ENCODE measurements around the gene ZNF212.

Gene ZNF212

DNA sequence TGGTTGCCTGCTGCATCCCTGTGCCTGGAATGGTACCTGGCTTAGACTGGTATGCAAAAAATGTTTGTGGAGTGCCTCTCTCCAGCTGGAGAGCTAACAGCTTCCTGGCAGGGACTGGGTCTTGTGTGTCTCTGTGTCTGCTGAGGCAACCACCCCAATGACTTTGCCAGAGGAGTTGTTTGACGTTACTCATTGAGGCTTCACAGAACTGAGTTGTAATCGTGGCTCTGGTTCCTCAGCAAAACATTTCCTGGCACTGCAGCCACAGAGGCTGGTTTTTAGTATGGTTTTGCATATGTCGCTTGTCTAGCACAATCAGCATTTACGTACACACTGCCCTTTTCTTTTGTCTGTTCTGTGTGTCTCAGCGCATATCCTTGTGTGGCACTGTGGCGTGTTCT, 36.6 kb upstream of the ZNF212 start:
- H3K4me1 ChIP-seq (ENCODE audit: control insufficient read depth, low read length), result no peaks in the 10 kb centered on the region
- H3K9me3 ChIP-seq (ENCODE audit: control insufficient read depth, insufficient read depth, low read length), result no peaks in the 10 kb centered on the region
- TF ChIP-seq EZH2phosphoT487 (IDR thresholded peaks at IDR 0.05; ENCODE audit: borderline replicate concordance, low read length), result no peak
- TF ChIP-seq, protein P1, sequence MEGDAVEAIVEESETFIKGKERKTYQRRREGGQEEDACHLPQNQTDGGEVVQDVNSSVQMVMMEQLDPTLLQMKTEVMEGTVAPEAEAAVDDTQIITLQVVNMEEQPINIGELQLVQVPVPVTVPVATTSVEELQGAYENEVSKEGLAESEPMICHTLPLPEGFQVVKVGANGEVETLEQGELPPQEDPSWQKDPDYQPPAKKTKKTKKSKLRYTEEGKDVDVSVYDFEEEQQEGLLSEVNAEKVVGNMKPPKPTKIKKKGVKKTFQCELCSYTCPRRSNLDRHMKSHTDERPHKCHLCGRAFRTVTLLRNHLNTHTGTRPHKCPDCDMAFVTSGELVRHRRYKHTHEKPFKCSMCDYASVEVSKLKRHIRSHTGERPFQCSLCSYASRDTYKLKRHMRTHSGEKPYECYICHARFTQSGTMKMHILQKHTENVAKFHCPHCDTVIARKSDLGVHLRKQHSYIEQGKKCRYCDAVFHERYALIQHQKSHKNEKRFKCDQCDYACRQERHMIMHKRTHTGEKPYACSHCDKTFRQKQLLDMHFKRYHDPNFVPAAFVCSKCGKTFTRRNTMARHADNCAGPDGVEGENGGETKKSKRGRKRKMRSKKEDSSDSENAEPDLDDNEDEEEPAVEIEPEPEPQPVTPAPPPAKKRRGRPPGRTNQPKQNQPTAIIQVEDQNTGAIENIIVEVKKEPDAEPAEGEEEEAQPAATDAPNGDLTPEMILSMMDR (IDR thresholded peaks at IDR 0.05; ENCODE audit: low read depth, low read length, poor library complexity, severe bottlenecking), result no peak
- no peaks in the 10 kb centered on the region for H3K27me3 ChIP-seq (ENCODE audit: control insufficient read depth, low read length)
- peaks cover 56% of the 10 kb centered on the region for H3K79me2 ChIP-seq (ENCODE audit: control insufficient read depth, low read length)
- no peaks in the 10 kb centered on the region for H3F3A ChIP-seq (ENCODE audit: control insufficient read depth, insufficient read depth)
- peaks cover 90% of the 10 kb centered on the region for H3K36me3 ChIP-seq (ENCODE audit: control insufficient read depth, low read length)
- H3K9me2 ChIP-seq (replicated peaks; ENCODE audit: control insufficient read depth, low read length), result no peaks in the 10 kb centered on the region
- no peak overlapping the region for H3K27ac ChIP-seq (ENCODE audit: low read depth, low read length)
- H4K20me1 ChIP-seq (ENCODE audit: control insufficient read depth, insufficient read depth, low read depth, low read length), result peaks cover 7% of the 10 kb centered on the region; the same call in 1 of the 2 replicates
- H3K4me3 ChIP-seq (ENCODE audit: low read length), result no peak overlapping the region
- no peak overlapping the region for H3K4me2 ChIP-seq (ENCODE audit: low read length)

DNA sequence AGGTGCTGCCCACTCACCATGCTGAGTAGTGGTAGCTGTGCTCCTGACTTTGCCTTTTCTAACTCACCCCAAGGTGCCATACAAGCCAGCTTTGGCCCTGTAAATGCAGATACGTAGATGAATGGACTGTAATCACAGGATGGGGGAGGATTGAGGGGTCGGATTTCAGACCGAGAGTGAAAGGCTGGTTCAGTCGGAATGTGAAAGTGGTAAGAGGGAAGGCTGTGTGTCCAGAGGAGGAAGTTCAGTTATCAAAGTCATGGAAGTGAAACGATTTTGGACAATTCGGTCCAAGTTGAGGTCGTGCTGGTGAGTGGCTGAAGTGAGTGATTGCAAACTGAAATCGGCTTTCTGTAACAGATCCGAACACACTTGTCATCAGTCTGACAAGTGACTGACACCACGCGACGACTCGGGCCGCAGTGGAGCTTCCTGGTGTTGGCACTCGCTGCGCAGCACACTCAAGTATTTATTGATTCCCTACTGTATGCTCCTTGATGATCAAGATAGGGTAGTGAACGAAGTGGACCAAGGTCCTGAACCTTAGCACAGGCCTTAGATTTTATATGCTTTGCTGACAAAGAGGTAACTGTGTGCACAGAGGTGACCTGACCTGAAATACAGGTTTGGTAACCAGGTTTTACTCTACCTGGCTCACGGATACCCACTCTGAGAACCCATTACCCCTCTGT, 33.6 kb upstream of the ZNF212 start:
- TF ChIP-seq EZH2phosphoT487 (IDR thresholded peaks at IDR 0.05; ENCODE audit: borderline replicate concordance, low read length), result no peak
- TF ChIP-seq, protein P1 (IDR thresholded peaks at IDR 0.05; ENCODE audit: low read depth, low read length, poor library complexity, severe bottlenecking), result no peak
- Histone ChIP-seq H3K27me3 (ENCODE audit: control insufficient read depth, low read length) (no peaks in the 10 kb centered on the region), H3K4me2 (ENCODE audit: low read length) (no peak overlapping the region), H4K20me1 (ENCODE audit: control insufficient read depth, insufficient read depth, low read depth, low read length) (peaks cover 7% of the 10 kb centered on the region; the same call in 1 of the 2 replicates), H3K36me3 (ENCODE audit: control insufficient read depth, low read length) (peaks cover 87% of the 10 kb centered on the region), H3K79me2 (ENCODE audit: control insufficient read depth, low read length) (peaks cover 32% of the 10 kb centered on the region), H3K4me1 (ENCODE audit: control insufficient read depth, low read length) (no peaks in the 10 kb centered on the region), H3K9me3 (ENCODE audit: control insufficient read depth, insufficient read depth, low read length) (no peaks in the 10 kb centered on the region), H3K4me3 (ENCODE audit: low read length) (no peak overlapping the region), H3K27ac (ENCODE audit: low read depth, low read length) (no peak overlapping the region), H3F3A (ENCODE audit: control insufficient read depth, insufficient read depth) (no peaks in the 10 kb centered on the region), H3K9me2 (replicated peaks; ENCODE audit: control insufficient read depth, low read length) (no peaks in the 10 kb centered on the region)

DNA sequence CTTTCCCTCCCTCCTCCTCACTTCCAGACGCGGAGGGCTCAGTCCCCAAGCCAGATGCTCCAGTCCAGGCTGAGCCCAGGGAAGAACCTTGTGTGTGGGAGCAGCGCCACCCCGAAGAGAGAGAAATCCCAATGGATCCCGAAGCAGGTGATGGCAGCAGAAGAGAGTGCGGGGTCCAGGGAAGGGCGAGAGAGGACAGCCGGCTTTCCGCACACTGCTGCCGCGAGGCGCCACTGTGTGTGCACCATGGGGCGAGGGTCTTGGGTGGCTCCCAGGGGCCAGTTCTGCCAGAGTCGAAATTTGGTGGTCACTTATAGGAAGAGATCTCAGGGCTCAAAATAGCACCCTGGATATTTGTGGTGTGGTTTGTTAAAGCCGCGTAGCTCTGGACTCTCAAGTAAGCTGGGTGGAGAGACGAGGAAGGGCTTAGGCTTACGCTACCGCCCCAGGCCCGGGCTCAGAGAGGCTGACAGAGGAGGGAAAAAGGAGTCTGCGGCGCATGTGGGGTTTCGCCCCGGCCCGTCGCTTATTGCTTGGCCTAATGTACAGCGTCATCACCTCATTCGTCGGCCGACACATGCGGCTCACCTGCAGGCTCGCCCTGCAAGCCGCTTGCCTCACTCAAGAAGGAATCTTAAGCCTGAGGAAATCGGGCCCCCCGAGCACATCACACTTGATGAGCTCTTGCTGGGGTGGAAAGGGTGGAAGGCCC, 32.0 kb upstream of the ZNF212 start:
- Histone ChIP-seq H3K79me2 (ENCODE audit: control insufficient read depth, low read length) (peaks cover 22% of the 10 kb centered on the region), H3K9me3 (ENCODE audit: control insufficient read depth, insufficient read depth, low read length) (no peaks in the 10 kb centered on the region), H3K9me2 (replicated peaks; ENCODE audit: control insufficient read depth, low read length) (no peaks in the 10 kb centered on the region), H3K36me3 (ENCODE audit: control insufficient read depth, low read length) (peaks cover 89% of the 10 kb centered on the region), H3K4me2 (ENCODE audit: low read length) (no peak overlapping the region), H3F3A (ENCODE audit: control insufficient read depth, insufficient read depth) (no peaks in the 10 kb centered on the region), H3K27me3 (ENCODE audit: control insufficient read depth, low read length) (no peaks in the 10 kb centered on the region), H3K4me3 (ENCODE audit: low read length) (no peak overlapping the region), H3K27ac (ENCODE audit: low read depth, low read length) (no peak overlapping the region), H4K20me1 (ENCODE audit: control insufficient read depth, insufficient read depth, low read depth, low read length) (peaks cover 7% of the 10 kb centered on the region; the same call in 1 of the 2 replicates), H3K4me1 (ENCODE audit: control insufficient read depth, low read length) (no peaks in the 10 kb centered on the region)
- TF ChIP-seq, protein P1 (IDR thresholded peaks at IDR 0.05; ENCODE audit: low read depth, low read length, poor library complexity, severe bottlenecking), result no peak
- no peak for TF ChIP-seq EZH2phosphoT487 (IDR thresholded peaks at IDR 0.05; ENCODE audit: borderline replicate concordance, low read length)

All from DOHH2 (cell line).